ENCODE results near the gene ALDH1L1. TPM values are rescaled to one million over a fixed set of nuclear protein-coding genes. Genes with fewer than 3 reads are reported as not detected.

Gene ALDH1L1
- total and polyA plus RNA-seq, 2 of the 8 experiments (the other 6 are each of a cell fraction or from before 2014, with no cell fraction given): 0.98 to 1.6 TPM

DNA sequence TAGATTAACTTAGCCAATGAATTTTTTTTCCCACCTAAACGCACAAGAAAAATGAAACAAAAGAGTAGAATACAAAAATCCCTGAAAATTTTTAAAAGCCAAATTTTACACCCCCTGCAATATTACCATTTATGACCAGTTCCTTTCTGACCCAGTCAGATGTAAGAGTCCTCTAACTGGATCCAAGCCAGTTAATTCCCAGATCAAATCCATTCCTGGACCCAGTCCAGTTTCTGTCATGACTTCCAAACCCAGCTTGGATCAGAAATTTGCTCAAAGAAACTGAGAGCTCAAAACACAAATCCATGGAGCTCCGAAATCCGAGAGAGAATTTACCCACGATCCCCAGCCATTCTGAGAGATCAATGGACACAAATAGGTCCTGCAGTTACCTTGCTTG lies 17.0 kb upstream of the ALDH1L1 start (continued):
- TF ChIP-seq RAD21 (IDR thresholded peaks at IDR 0.05 in 1 of 2, conservative IDR thresholded peaks at IDR 0.05 in 1 of 2; ENCODE audit: low read depth in 2 of 2, low read length in 2 of 2) (no peak), POLR2AphosphoS5 (IDR thresholded peaks at IDR 0.05; ENCODE audit: low read depth, low read length) (no peak)
